H1 (cell line): ENCODE results near the gene MAP3K6. TPM values are rescaled to one million over a fixed set of nuclear protein-coding genes. Genes with fewer than 3 reads are reported as not detected.

Experiments
- CTCF ChIA-PET: fragments of 300-600 bp; sonication (Branson Sonifier 250); formaldehyde crosslinking; loops from one replicate; lab custom pipeline; 2021; ENCODE audit not compliant: partially characterized antibody; lab: Charles Lee
- POLR2A ChIA-PET: fragments of 300-600 bp; sonication (Branson Sonifier 250); formaldehyde crosslinking; loops from one replicate; lab custom pipeline; 2021; ENCODE audit warnings: inconsistent platforms; ENCODE audit not compliant: partially characterized antibody; lab: Charles Lee
- DNase-seq, 2 experiments: peaks; one replicate each; pipeline versions ENCODE4 v3.0.0 to v3.0.0-alpha.2; 2010 to 2022; ENCODE audit warnings: low spot score in 2 of 2, low read depth in 1 of 2, mixed read lengths in 1 of 2
- FAIRE-seq: peaks from 2 replicates; lab custom pipeline; 2011; peaks lifted over from hg19 to GRCh38; lab: Jason Lieb, UNC
- H2AFZ ChIP-seq: 2 replicates; pipeline ENCODE4 v1.8.1; 2012; ENCODE audit warnings: low read length, inconsistent platforms
- H2AK5ac ChIP-seq: 2 replicates; pipeline ENCODE4 v1.6.1; 2013; ENCODE audit warnings: low read depth, low read length
- H2BK120ac ChIP-seq: replicated peaks from 2 replicates; pipeline ENCODE3; 2013; ENCODE audit warnings: low read depth, low read length, inconsistent platforms
- H2BK12ac ChIP-seq: 2 replicates; pipeline ENCODE4 v1.6.1; 2013; ENCODE audit warnings: low read depth, low read length
- H2BK15ac ChIP-seq: 2 replicates; pipeline ENCODE4 v1.6.1; 2013; ENCODE audit warnings: low read length
- H2BK20ac ChIP-seq: 2 replicates; pipeline ENCODE4 v1.6.1; 2013; ENCODE audit warnings: low read length
- H2BK5ac ChIP-seq: 2 replicates; pipeline ENCODE4 v1.6.1; 2013; ENCODE audit warnings: low read depth, low read length
- H3K14ac ChIP-seq: 2 replicates; pipeline ENCODE4 v1.6.1; 2013; ENCODE audit warnings: inconsistent platforms; ENCODE audit not compliant: insufficient read length
- H3K18ac ChIP-seq: 2 replicates; pipeline ENCODE4 v1.6.1; 2013; ENCODE audit warnings: low read length; ENCODE audit errors: extremely low read depth
- H3K23ac ChIP-seq: 2 replicates; pipeline ENCODE4 v1.6.1; 2013; ENCODE audit warnings: inconsistent platforms; ENCODE audit not compliant: insufficient read length
- H3K23me2 ChIP-seq: 2 replicates; pipeline ENCODE4 v1.6.1; 2013; ENCODE audit warnings: low read depth, low read length
- H3K27ac ChIP-seq: 2 replicates; pipeline ENCODE4 v1.6.1; 2011; ENCODE audit warnings: low read depth, low read length, inconsistent platforms
- H3K27me3 ChIP-seq, 4 experiments: replicated peaks in 1 of 4; 1 replicate in 1 of 4; 2 replicates in 3 of 4; pipeline versions ENCODE4 v1.6.1 to v1.8.1; 2011 to 2013; ENCODE audit warnings: low read length in 3 of 4, mild to moderate bottlenecking in 3 of 4, inconsistent platforms in 2 of 4, mixed read lengths in 2 of 4, moderate library complexity in 1 of 4; ENCODE audit not compliant: control insufficient read depth in 3 of 4, insufficient read depth in 3 of 4; ENCODE audit errors: extremely low read depth in 1 of 4
- H3K36me3 ChIP-seq, 4 experiments: 2 replicates each; pipeline versions ENCODE4 v1.6.1 to v1.8.1; 2011 to 2013; ENCODE audit warnings: mild to moderate bottlenecking in 4 of 4, low read length in 3 of 4, moderate library complexity in 2 of 4, control low read depth in 1 of 4, inconsistent platforms in 1 of 4; ENCODE audit not compliant: insufficient read depth in 4 of 4, control insufficient read depth in 2 of 4
- H3K4ac ChIP-seq: replicated peaks from 2 replicates; pipeline ENCODE3; 2013; ENCODE audit warnings: low read length, low read depth, mixed read lengths, inconsistent platforms; ENCODE audit not compliant: insufficient read length
- H3K4me1 ChIP-seq, 4 experiments: replicated peaks in 1 of 4; 1 replicate in 1 of 4; 2 replicates in 3 of 4; pipeline versions ENCODE4 v1.6.1 to v1.8.1; 2011 to 2013; ENCODE audit warnings: low read length in 3 of 4, inconsistent platforms in 2 of 4, mixed read lengths in 1 of 4; ENCODE audit not compliant: insufficient read depth in 4 of 4, control insufficient read depth in 3 of 4
- H3K4me2 ChIP-seq, 2 experiments: 2 replicates each; pipeline versions ENCODE4 v1.6.1 to v1.8.1; 2011 to 2013; ENCODE audit warnings: low read depth in 2 of 2, low read length in 2 of 2, control low read depth in 1 of 2, inconsistent platforms in 1 of 2, mild to moderate bottlenecking in 1 of 2; ENCODE audit not compliant: insufficient read depth in 1 of 2
- H3K4me3 ChIP-seq, 4 experiments: fragments of 200-600, 300-600 bp in 1 of 4; sonication (generic), shearing (Covaris generic), sonication (Bioruptor Twin) in 1 of 4; 2 replicates each; pipeline versions ENCODE4 v1.5.1 to v1.8.1; 2011 to 2016; ENCODE audit warnings: low read length in 4 of 4, low read depth in 3 of 4, control low read depth in 2 of 4, inconsistent platforms in 2 of 4, mild to moderate bottlenecking in 2 of 4, mixed read lengths in 1 of 4, moderate library complexity in 1 of 4; ENCODE audit not compliant: insufficient read depth in 2 of 4; ENCODE audit errors: extremely low read depth in 1 of 4
- H3K56ac ChIP-seq: replicated peaks from 2 replicates; pipeline ENCODE3; 2013; ENCODE audit warnings: low read depth, mild to moderate bottlenecking, mixed read lengths, low read length, inconsistent platforms; ENCODE audit not compliant: insufficient read length
- H3K79me1 ChIP-seq: 2 replicates; pipeline ENCODE4 v1.6.1; 2013; ENCODE audit warnings: low read depth, low read length, control low read depth
- H3K79me2 ChIP-seq, 2 experiments: 2 replicates each; pipeline versions ENCODE4 v1.6.1 to v1.8.1; 2012 to 2013; ENCODE audit warnings: low read length in 2 of 2, mild to moderate bottlenecking in 2 of 2, inconsistent platforms in 1 of 2; ENCODE audit not compliant: insufficient read depth in 2 of 2, control insufficient read depth in 1 of 2
- H3K9ac ChIP-seq, 4 experiments: replicated peaks in 1 of 4; 1 replicate in 1 of 4; 2 replicates in 3 of 4; pipeline versions ENCODE4 v1.6.1 to v1.8.1; 2011 to 2013; ENCODE audit warnings: low read depth in 3 of 4, low read length in 3 of 4, control low read depth in 2 of 4, mild to moderate bottlenecking in 2 of 4, moderate library complexity in 2 of 4, inconsistent platforms in 1 of 4; ENCODE audit errors: extremely low read depth in 1 of 4
- H3K9me3 ChIP-seq, 2 experiments: 2 replicates each; pipeline versions ENCODE4 v1.6.1 to v1.8.1; 2012 to 2013; ENCODE audit warnings: mild to moderate bottlenecking in 2 of 2, moderate library complexity in 2 of 2, control low read depth in 1 of 2, inconsistent platforms in 1 of 2, low read depth in 1 of 2, low read length in 1 of 2, mixed read lengths in 1 of 2; ENCODE audit not compliant: insufficient read depth in 2 of 2
- H4K20me1 ChIP-seq, 2 experiments: replicated peaks in 1 of 2; 2 replicates each; pipeline versions ENCODE3 to v1.8.1; 2011 to 2013; ENCODE audit warnings: inconsistent platforms in 2 of 2, low read length in 2 of 2, mild to moderate bottlenecking in 1 of 2; ENCODE audit not compliant: insufficient read depth in 2 of 2, control insufficient read depth in 1 of 2
- H4K5ac ChIP-seq: 2 replicates; pipeline ENCODE4 v1.6.1; 2013; ENCODE audit warnings: low read length, low read depth, mixed read lengths, inconsistent platforms; ENCODE audit not compliant: insufficient read length
- H4K8ac ChIP-seq: 2 replicates; pipeline ENCODE4 v1.8.0; 2013; ENCODE audit warnings: mild to moderate bottlenecking, moderate library complexity, low read length, inconsistent platforms; ENCODE audit not compliant: insufficient read depth; ENCODE audit errors: extremely low read depth
- H4K91ac ChIP-seq: replicated peaks from 2 replicates; pipeline ENCODE3; 2013; ENCODE audit warnings: low read length, mixed read lengths, inconsistent platforms; ENCODE audit not compliant: insufficient read length
- ASH2L ChIP-seq: fragments of 200-600, 300-600 bp; sonication (generic); IDR thresholded peaks from one replicate; pipeline ENCODE4 v1.7.1; 2017; ENCODE audit warnings: low read length
- CHD2 ChIP-seq: IDR thresholded peaks from 2 replicates; pipeline ENCODE4 v1.6.1; 2012; ENCODE audit warnings: low read length, improper control_type of control experiment
- CREB1 ChIP-seq: IDR thresholded peaks from 2 replicates; pipeline ENCODE4 v1.6.1; 2012; ENCODE audit warnings: inconsistent platforms
- E2F6 ChIP-seq: IDR thresholded peaks from 2 replicates; pipeline ENCODE4 v1.6.1; 2012; ENCODE audit warnings: inconsistent platforms
- RAD21 ChIP-seq, 2 experiments: IDR thresholded peaks in 1 of 2; conservative IDR thresholded peaks in 1 of 2; 2 replicates each; pipeline ENCODE4 v1.6.1; 2011; ENCODE audit warnings: low read depth in 2 of 2, low read length in 2 of 2, improper control_type of control experiment in 1 of 2, inconsistent platforms in 1 of 2, mild to moderate bottlenecking in 1 of 2, moderate library complexity in 1 of 2
- SIN3A ChIP-seq, 2 experiments: IDR thresholded peaks in 1 of 2; conservative IDR thresholded peaks in 1 of 2; 2 replicates each; pipeline ENCODE4 v1.6.1; 2011 to 2012; ENCODE audit warnings: low read length in 2 of 2, improper control_type of control experiment in 1 of 2, low read depth in 1 of 2, mild to moderate bottlenecking in 1 of 2
- SUZ12 ChIP-seq: fragments of 200-600 bp; sonication (generic); IDR thresholded peaks from 2 replicates; pipeline ENCODE4 v1.6.1; 2012; ENCODE audit warnings: mild to moderate bottlenecking, inconsistent platforms, low read length, moderate library complexity, mixed read lengths
- ZNF274 ChIP-seq: IDR thresholded peaks from 2 replicates; pipeline ENCODE4 v1.7.0; 2012; ENCODE audit warnings: low read length, borderline replicate concordance; ENCODE audit errors: extremely low read depth
- WGBS, 2 experiments: shearing (Covaris generic) in 1 of 2; methylation state at CpG; one replicate each; pipeline versions ENCODE4 v1.1.6 to v1.1.7; 2013 to 2015; ENCODE audit warnings: low lambda C conversion rate in 2 of 2, mixed read lengths in 2 of 2, inconsistent platforms in 1 of 2, low coverage in 1 of 2, missing lambda C conversion rate in 1 of 2; ENCODE audit not compliant: insufficient replicate concordance in 2 of 2, insufficient coverage in 1 of 2, insufficient read length in 1 of 2; ENCODE audit errors: extremely low coverage in 1 of 2, missing lambda C conversion rate in 1 of 2; 5-methylcytosine and 5-hydroxymethylcytosine counted together
- polyA plus RNA-seq, 7 experiments: library from polyadenylated mRNA; depleted of rRNA in 3 of 7; stranded (reverse) in 5 of 7; unstranded in 2 of 7; fragments of >200 nt in 5 of 7; fragments of 200-250 nt in 2 of 7; gene quantifications; 1 replicate in 5 of 7; 2 replicates in 1 of 7; 4 replicates in 1 of 7; pipeline versions ENCODE4 v1.2.1 to v1.2.3, GENCODE V29; 2011 to 2013; ENCODE audit warnings: missing spikeins in 2 of 7, mixed read lengths in 2 of 7
- total RNA-seq: library from RNA; stranded (reverse); fragmentation: NEBNext Ultra II Directional; extraction: Animal tissue kit (Norgen Biotek cat#: 25700); gene quantifications from 2 replicates; pipeline ENCODE4 v1.2.1, GENCODE V29; 2021

The MAP3K6 gene
- total and polyA plus RNA-seq, 2 of the 8 experiments (the other 6 are each of a cell fraction or from before 2014, with no cell fraction given): 7.4 to 7.6 TPM

GRCh38 chr1:27350663-27351540 lies 15.9 kb downstream of the MAP3K6 start:
- Histone ChIP-seq H3K4me3 (peak overlapping the region; percentile 47 to 63 (median 51)), H3K27me3 (peaks cover 0 to 8% (median 6%) of the 10 kb centered on the region in 4 experiments; a peak in 5 of 7 replicates), H3K23me2 (peaks cover 23% of the 10 kb centered on the region), H4K8ac (peak overlapping the region; percentile 72; the same call in 1 of the 2 replicates), H2BK20ac (peak overlapping the region; percentile 61; the same call in 1 of the 2 replicates), H3K14ac (no peak overlapping the region), H2AFZ (no peak overlapping the region; the same call in 1 of the 2 replicates), H3K4me1 (peaks cover 0 to 20% (median 8%) of the 10 kb centered on the region in 4 experiments; a peak in 6 of 7 replicates), H3K27ac (no peak overlapping the region), H3K79me1 (no peaks in the 10 kb centered on the region), H3K9me3 (no peaks in the 10 kb centered on the region), H2BK5ac (peak overlapping the region; percentile 67; the same call in 1 of the 2 replicates), H3K36me3 (0 out of 8 replicates have a peak, but pooled peaks cover 0 to 3% (median 0%) of the 10 kb centered on the region in 4 experiments), H2AK5ac (peak overlapping the region; percentile 10; the same call in 1 of the 2 replicates), H3K56ac (peak overlapping the region; percentile 78), H4K20me1 (peaks cover 0 to 6% of the 10 kb centered on the region in 2 experiments), H3K79me2 (peaks cover 0 to 4% of the 10 kb centered on the region in 2 experiments; a peak in 1 of 4 replicates), H4K5ac (peak overlapping the region; percentile 61), H3K4ac (peak overlapping the region; percentile 60), H4K91ac (peak overlapping the region; percentile 87), H2BK12ac (peak overlapping the region; percentile 80; the same call in 1 of the 2 replicates), H2BK120ac (no peak overlapping the region), H3K18ac (peak overlapping the region; percentile 96), H3K4me2 (peak overlapping the region; percentile 77 to 83), H3K9ac (peak overlapping the region in 1 of 4 experiments; percentile 20; a peak in 2 of 7 replicates), H2BK15ac (no peak overlapping the region), H3K23ac (no peak overlapping the region)
- CTCF ChIA-PET: interaction anchor here (0.7 to 28.8 kb wide), 19 partner anchors 9 to 312 kb away, joined by 3 to 625 read pairs (median 6); partner anchors contain the start of genes CD164L2, FCN3, GPR3 and MAP3K6
- DNase-seq: peak; percentile 93 to 96
- FAIRE-seq: peak; percentile 32
- WGBS, 2 experiments: 5% methylated on average over 48 of the region's 62 CpGs; no CpG with 5 or more reads in 1 of the 2 experiments
- POLR2A ChIA-PET: interaction anchor here (0.7 to 10.9 kb wide), 17 partner anchors 8 to 357 kb away, joined by 3 to 101 read pairs (median 3); partner anchors contain the start of genes MAP3K6, SYTL1, TMEM222 and TRNP1
- TF ChIP-seq ZNF274: no peak
- peak; percentile 95 for TF ChIP-seq E2F6
- TF ChIP-seq CHD2: no peak
- TF ChIP-seq SIN3A (conservative IDR thresholded peaks at IDR 0.05 in 1 of 2, IDR thresholded peaks at IDR 0.05 in 1 of 2; ENCODE audit: low read depth in 1 of 2, low read length in 2 of 2): 0 out of 4 replicates have a peak, but pooled peaks of 1 of the 2 experiments have one; percentile 40
- peak; percentile 66 for TF ChIP-seq CREB1
- peak; percentile 26 to 50; a peak in 3 of 4 replicates for TF ChIP-seq RAD21 (IDR thresholded peaks at IDR 0.05 in 1 of 2, conservative IDR thresholded peaks at IDR 0.05 in 1 of 2; ENCODE audit: low read depth in 2 of 2, low read length in 2 of 2)
- peak; percentile 67 for TF ChIP-seq ASH2L
- TF ChIP-seq SUZ12: no peak
